ENCODE data around the gene MICALL2.

MICALL2 gene

GRCh38 chr7:1395211-1396070 is 63.8 kb downstream of the MICALL2 start:
- no peak for DNase-seq (ENCODE audit: low read depth)
- Histone ChIP-seq H3K4me1 (ENCODE audit: control insufficient read depth, insufficient read depth, low read length) (peaks cover 11% of the 10 kb centered on the region), H3K36me3 (ENCODE audit: control insufficient read depth, insufficient read depth, low read length, severe bottlenecking) (no peaks in the 10 kb centered on the region), H3K27me3 (replicated peaks; ENCODE audit: control insufficient read depth, insufficient read depth, low read length) (peaks cover 57% of the 10 kb centered on the region), H3K9me3 (ENCODE audit: control insufficient read depth, low read length) (peaks cover 20% of the 10 kb centered on the region), H3K4me3 (ENCODE audit: low read length) (no peak overlapping the region), H3K9ac (ENCODE audit: low read length) (no peak overlapping the region)

GRCh38 chr7:1394371-1394770 is 64.9 kb downstream of the MICALL2 start:
- Histone ChIP-seq H3K27me3 (replicated peaks; ENCODE audit: control insufficient read depth, insufficient read depth, low read length) (peaks cover 50% of the 10 kb centered on the region), H3K4me1 (ENCODE audit: control insufficient read depth, insufficient read depth, low read length) (peaks cover 11% of the 10 kb centered on the region), H3K36me3 (ENCODE audit: control insufficient read depth, insufficient read depth, low read length, severe bottlenecking) (no peaks in the 10 kb centered on the region), H3K9ac (ENCODE audit: low read length) (no peak overlapping the region), H3K4me3 (ENCODE audit: low read length) (no peak overlapping the region), H3K9me3 (ENCODE audit: control insufficient read depth, low read length) (peaks cover 20% of the 10 kb centered on the region)
- no peak for DNase-seq (ENCODE audit: low read depth)

- no peaks in the 10 kb centered on the region for H3K36me3 ChIP-seq (ENCODE audit: control insufficient read depth, insufficient read depth, low read length, severe bottlenecking)
- H3K4me3 ChIP-seq (ENCODE audit: low read length), result no peak overlapping the region
- peaks cover 11% of the 10 kb centered on the region for H3K4me1 ChIP-seq (ENCODE audit: control insufficient read depth, insufficient read depth, low read length)
- H3K27me3 ChIP-seq (replicated peaks; ENCODE audit: control insufficient read depth, insufficient read depth, low read length), result peaks cover 52% of the 10 kb centered on the region
- no peak for DNase-seq (ENCODE audit: low read depth)
- H3K9ac ChIP-seq (ENCODE audit: low read length), result no peak overlapping the region
- H3K9me3 ChIP-seq (ENCODE audit: control insufficient read depth, low read length), result peaks cover 20% of the 10 kb centered on the region
Observed at GRCh38 chr7:1393421-1393820, 65.8 kb downstream of the MICALL2 start.

- peaks cover 4% of the 10 kb centered on the region for H3K4me1 ChIP-seq (ENCODE audit: control insufficient read depth, insufficient read depth, low read length)
- no peak for DNase-seq (ENCODE audit: low read depth)
- peaks cover 20% of the 10 kb centered on the region for H3K9me3 ChIP-seq (ENCODE audit: control insufficient read depth, low read length)
- no peak overlapping the region for H3K4me3 ChIP-seq (ENCODE audit: low read length)
- H3K27me3 ChIP-seq (replicated peaks; ENCODE audit: control insufficient read depth, insufficient read depth, low read length), result peaks cover 57% of the 10 kb centered on the region
- H3K36me3 ChIP-seq (ENCODE audit: control insufficient read depth, insufficient read depth, low read length, severe bottlenecking), result no peaks in the 10 kb centered on the region
- H3K9ac ChIP-seq (ENCODE audit: low read length), result no peak overlapping the region
Observed at GRCh38 chr7:1392556-1392955, 66.7 kb downstream of the MICALL2 start.

GRCh38 chr7:1391449-1391848 is 67.8 kb downstream of the MICALL2 start:
- no peaks in the 10 kb centered on the region for H3K4me1 ChIP-seq (ENCODE audit: control insufficient read depth, insufficient read depth, low read length)
- peaks cover 65% of the 10 kb centered on the region for H3K27me3 ChIP-seq (replicated peaks; ENCODE audit: control insufficient read depth, insufficient read depth, low read length)
- no peak overlapping the region for H3K9ac ChIP-seq (ENCODE audit: low read length)
- peaks cover 20% of the 10 kb centered on the region for H3K9me3 ChIP-seq (ENCODE audit: control insufficient read depth, low read length)
- no peak overlapping the region for H3K4me3 ChIP-seq (ENCODE audit: low read length)
- H3K36me3 ChIP-seq (ENCODE audit: control insufficient read depth, insufficient read depth, low read length, severe bottlenecking), result no peaks in the 10 kb centered on the region
- DNase-seq (ENCODE audit: low read depth), result no peak

GRCh38 chr7:1388703-1389335 is 70.5 kb downstream of the MICALL2 start:
- no peaks in the 10 kb centered on the region for H3K4me1 ChIP-seq (ENCODE audit: control insufficient read depth, insufficient read depth, low read length)
- H3K27me3 ChIP-seq (replicated peaks; ENCODE audit: control insufficient read depth, insufficient read depth, low read length), result peaks cover 64% of the 10 kb centered on the region
- DNase-seq (ENCODE audit: low read depth), result no peak
- H3K9ac ChIP-seq (ENCODE audit: low read length), result no peak overlapping the region
- no peaks in the 10 kb centered on the region for H3K36me3 ChIP-seq (ENCODE audit: control insufficient read depth, insufficient read depth, low read length, severe bottlenecking)
- peaks cover 10% of the 10 kb centered on the region for H3K9me3 ChIP-seq (ENCODE audit: control insufficient read depth, low read length)
- no peak overlapping the region for H3K4me3 ChIP-seq (ENCODE audit: low read length)

- no peak overlapping the region for H3K9ac ChIP-seq (ENCODE audit: low read length)
- no peak overlapping the region for H3K4me3 ChIP-seq (ENCODE audit: low read length)
- H3K4me1 ChIP-seq (ENCODE audit: control insufficient read depth, insufficient read depth, low read length), result no peaks in the 10 kb centered on the region
- H3K36me3 ChIP-seq (ENCODE audit: control insufficient read depth, insufficient read depth, low read length, severe bottlenecking), result no peaks in the 10 kb centered on the region
- H3K9me3 ChIP-seq (ENCODE audit: control insufficient read depth, low read length), result peaks cover 11% of the 10 kb centered on the region
- H3K27me3 ChIP-seq (replicated peaks; ENCODE audit: control insufficient read depth, insufficient read depth, low read length), result peaks cover 64% of the 10 kb centered on the region
- DNase-seq (ENCODE audit: low read depth), result no peak
Observed at GRCh38 chr7:1388021-1388702, 71.1 kb downstream of the MICALL2 start.

GRCh38 chr7:1387261-1387660 is 72.0 kb downstream of the MICALL2 start:
- H3K4me1 ChIP-seq (ENCODE audit: control insufficient read depth, insufficient read depth, low read length), result no peaks in the 10 kb centered on the region
- no peak overlapping the region for H3K4me3 ChIP-seq (ENCODE audit: low read length)
- peaks cover 71% of the 10 kb centered on the region for H3K27me3 ChIP-seq (replicated peaks; ENCODE audit: control insufficient read depth, insufficient read depth, low read length)
- peaks cover 13% of the 10 kb centered on the region for H3K9me3 ChIP-seq (ENCODE audit: control insufficient read depth, low read length)
- H3K36me3 ChIP-seq (ENCODE audit: control insufficient read depth, insufficient read depth, low read length, severe bottlenecking), result no peaks in the 10 kb centered on the region
- DNase-seq (ENCODE audit: low read depth), result no peak
- no peak overlapping the region for H3K9ac ChIP-seq (ENCODE audit: low read length)

- Histone ChIP-seq H3K4me1 (ENCODE audit: control insufficient read depth, insufficient read depth, low read length) (no peaks in the 10 kb centered on the region), H3K9me3 (ENCODE audit: control insufficient read depth, low read length) (peaks cover 10% of the 10 kb centered on the region), H3K27me3 (replicated peaks; ENCODE audit: control insufficient read depth, insufficient read depth, low read length) (peaks cover 70% of the 10 kb centered on the region), H3K36me3 (ENCODE audit: control insufficient read depth, insufficient read depth, low read length, severe bottlenecking) (no peaks in the 10 kb centered on the region), H3K4me3 (ENCODE audit: low read length) (no peak overlapping the region), H3K9ac (ENCODE audit: low read length) (no peak overlapping the region)
- DNase-seq (ENCODE audit: low read depth), result no peak
Observed at GRCh38 chr7:1386623-1387220, 72.5 kb downstream of the MICALL2 start.

GRCh38 chr7:1385809-1386622 is 73.3 kb downstream of the MICALL2 start:
- Histone ChIP-seq H3K36me3 (ENCODE audit: control insufficient read depth, insufficient read depth, low read length, severe bottlenecking) (no peaks in the 10 kb centered on the region), H3K27me3 (replicated peaks; ENCODE audit: control insufficient read depth, insufficient read depth, low read length) (peaks cover 65% of the 10 kb centered on the region), H3K4me1 (ENCODE audit: control insufficient read depth, insufficient read depth, low read length) (no peaks in the 10 kb centered on the region), H3K4me3 (ENCODE audit: low read length) (no peak overlapping the region), H3K9ac (ENCODE audit: low read length) (no peak overlapping the region), H3K9me3 (ENCODE audit: control insufficient read depth, low read length) (peaks cover 3% of the 10 kb centered on the region)
- DNase-seq (ENCODE audit: low read depth), result no peak

Data from adipocyte (in vitro differentiated cells).